Activated effector memory CD4-positive, alpha-beta T cell treated with anti-CD3 and anti-CD28 coated beads, Interleukin-2, amount 50 U/mL, for 16 hours (primary cell): ENCODE measurements around the gene ATP5PO.
"Not testable (repeated sequence)": the region's sequence is repeated elsewhere in the genome, so short reads cannot be mapped to it uniquely, and the experiment has no call there.

Experiments
- DNase-seq: peaks from one replicate; pipeline ENCODE4 v3.0.0-alpha.2; 2020

Gene ATP5PO

GRCh38 chr21:33865996-33866575 lies 49.5 kb downstream of the ATP5PO start:
- no peak for DNase-seq

DNA sequence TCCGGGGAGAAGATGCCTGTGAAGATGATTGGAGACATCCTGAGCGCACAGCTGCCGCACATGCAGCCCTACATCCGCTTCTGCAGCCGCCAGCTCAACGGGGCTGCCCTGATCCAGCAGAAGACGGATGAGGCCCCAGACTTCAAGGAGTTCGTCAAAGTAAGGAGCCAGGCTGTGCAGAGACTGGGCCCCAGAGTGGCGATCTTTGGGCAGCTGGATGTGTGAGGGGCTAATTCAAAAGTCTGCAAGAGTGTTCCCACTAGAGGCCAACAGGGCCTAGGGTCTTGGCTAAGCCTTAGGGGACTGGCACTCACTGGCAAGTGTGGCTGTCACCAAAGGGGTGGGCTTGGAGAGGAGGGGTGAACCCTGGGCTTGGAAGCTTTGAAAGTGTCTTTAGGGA lies 50.4 kb downstream of the ATP5PO start:
- no peak for DNase-seq

DNA sequence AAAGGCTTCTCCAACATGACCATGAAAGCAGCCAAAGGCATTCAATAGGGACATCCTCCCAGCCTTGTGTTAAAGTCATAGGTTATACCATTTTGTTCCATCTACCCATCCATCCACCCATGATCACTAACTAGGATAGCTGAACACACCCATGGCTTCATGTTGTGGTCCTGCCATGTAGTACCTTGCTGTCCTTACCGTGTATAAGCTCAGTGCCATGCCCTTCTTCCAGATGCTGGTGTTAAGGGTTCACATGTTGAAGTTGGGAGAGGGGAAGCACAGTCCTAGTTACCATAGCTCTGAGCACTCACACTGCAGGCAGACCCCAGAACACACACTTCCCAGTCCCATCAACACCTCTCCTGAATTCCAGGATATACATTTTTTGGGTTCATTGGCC lies 51.5 kb downstream of the ATP5PO start:
- DNase-seq = no peak

- DNase-seq = not testable (repeated sequence)
These were observed 52.4 kb downstream of the ATP5PO start for GRCh38 chr21:33863191-33863590.

DNA sequence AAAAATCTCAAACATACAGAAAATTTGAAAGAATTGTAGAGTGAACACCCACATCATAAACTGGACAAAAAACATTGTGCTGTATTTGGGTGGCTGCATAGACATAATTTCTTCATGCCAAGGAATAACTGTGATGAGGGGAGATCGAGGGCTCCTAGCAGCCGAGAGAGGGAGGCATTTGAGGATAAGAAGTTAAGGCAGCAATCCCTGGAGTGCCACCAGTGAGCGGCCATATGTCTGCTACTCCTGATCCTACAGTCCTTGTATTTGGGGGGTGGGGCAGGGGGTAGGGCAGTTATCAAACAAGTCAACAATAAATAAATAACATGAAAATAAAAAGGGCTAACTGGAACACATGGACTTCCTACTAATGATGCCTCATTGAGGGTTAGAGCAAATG lies 54.5 kb downstream of the ATP5PO start:
- no peak for DNase-seq

GRCh38 chr21:33860332-33860879 lies 55.2 kb downstream of the ATP5PO start:
- no peak for DNase-seq

DNA sequence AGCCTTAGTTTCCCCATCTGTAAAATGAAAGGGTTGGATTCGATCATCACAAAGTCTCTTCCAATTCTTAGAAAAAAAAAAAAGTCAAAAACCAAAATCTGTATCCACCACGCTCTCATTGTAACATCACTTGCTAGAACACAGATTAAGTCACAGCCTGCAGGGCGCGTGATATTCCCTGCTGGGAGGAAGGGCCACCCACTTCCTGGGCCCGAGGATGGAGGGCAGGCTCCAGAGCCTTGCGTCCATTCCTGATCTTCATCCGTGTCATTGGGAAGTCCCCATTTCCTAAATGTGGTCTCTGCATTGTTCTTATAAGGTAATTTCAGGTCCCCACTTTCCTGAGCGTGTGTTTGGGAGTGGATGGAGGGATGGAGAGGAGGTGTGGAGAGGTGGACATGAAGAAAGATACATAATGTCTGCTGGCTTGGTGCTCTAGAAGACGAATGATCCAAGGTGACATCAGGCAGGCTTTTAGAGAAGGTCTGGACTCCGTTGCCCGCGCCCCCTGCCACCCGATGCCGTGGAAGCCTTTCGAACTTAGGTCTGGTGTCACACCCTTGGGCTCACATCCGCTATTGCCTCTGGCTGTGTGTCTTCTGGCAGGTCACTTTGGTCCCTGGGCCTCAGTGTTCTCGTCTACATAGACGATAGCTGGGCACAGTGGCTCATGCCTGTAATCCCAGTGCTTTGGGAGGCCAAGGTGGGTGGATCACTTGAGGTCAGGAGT lies 56.1 kb downstream of the ATP5PO start:
- DNase-seq = no peak

- no peak for DNase-seq
These were observed 56.8 kb downstream of the ATP5PO start for GRCh38 chr21:33858667-33859372.

DNA sequence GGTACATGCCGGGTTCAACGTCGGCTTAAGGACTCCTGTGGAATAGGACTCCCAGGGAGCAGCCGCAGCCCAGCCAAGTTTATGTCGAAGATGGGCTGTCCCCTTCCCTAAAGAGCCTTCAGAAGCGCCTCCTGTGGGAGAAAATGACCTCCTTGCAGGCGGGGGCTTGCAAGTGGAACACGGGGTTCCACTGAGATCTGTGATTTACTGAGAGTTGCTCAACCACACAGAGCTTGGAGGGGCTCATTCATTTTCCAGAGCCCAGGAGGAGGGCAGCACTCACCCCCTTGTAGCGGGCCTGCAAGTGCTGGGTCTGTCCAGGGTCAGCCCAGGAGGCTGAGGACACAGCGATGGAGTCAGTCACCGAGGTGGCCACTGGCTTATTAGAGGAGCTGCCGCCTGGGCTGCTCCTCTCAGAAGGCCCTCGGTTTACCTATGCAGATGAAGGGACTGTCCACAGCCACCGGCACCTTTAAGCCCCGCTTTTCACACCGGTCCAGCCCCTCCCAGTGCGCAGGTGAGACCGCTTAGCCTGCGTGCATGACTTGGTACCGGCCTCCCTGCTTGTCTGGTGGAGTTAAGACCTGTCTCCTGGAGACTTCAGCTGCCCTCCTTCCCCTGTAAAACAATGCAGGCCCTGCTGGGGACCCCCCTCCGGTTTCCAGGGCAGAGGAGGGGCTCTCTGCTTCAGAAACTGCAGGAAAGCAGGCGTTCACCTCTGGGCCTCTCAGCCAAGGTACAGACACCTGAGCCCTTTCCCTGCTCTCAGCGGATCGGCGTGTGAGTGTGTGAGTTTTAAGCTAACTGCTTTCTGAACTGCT lies 57.5 kb downstream of the ATP5PO start:
- DNase-seq = no peak

GRCh38 chr21:33856893-33857527 lies 58.6 kb downstream of the ATP5PO start:
- DNase-seq = no peak

- DNase-seq = no peak
These were observed 60.4 kb downstream of the ATP5PO start for GRCh38 chr21:33855190-33855589.

DNA sequence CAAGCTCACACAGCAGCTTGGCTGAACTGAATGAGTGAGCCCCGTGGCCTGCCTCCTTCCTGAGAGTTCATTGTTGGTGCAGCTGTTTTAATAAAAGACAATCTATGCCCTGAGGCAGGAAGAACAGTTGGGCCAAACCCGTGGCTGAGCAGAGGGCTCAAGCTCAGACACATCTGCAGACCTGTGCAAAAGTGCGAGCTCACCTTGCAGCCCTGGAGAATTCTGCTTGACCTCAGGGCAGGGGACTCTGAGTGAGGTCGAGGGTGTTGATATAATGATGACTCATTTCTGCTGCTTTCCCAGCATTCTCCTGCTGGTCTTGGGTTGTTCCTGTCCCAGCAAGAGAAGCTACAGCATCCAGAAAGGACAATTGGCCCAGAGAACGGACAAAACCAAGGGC lies 61.0 kb downstream of the ATP5PO start:
- no peak for DNase-seq
